PC-9 (cell line): ENCODE data around the gene OBSL1.

Experiments
- CTCF ChIP-seq: fragments of 200-600 bp; sonication (generic); conservative IDR thresholded peaks from 2 replicates; pipeline ENCODE4 v1.6.1; 2017; ENCODE audit warnings: mixed run types, antibody characterized with exemption, mild to moderate bottlenecking, moderate library complexity
- EZH2 ChIP-seq: fragments of 200-600 bp; sonication (generic); IDR thresholded peaks from 2 replicates; pipeline ENCODE4 v1.8.0; 2017; ENCODE audit warnings: antibody characterized with exemption, low read depth

DNA sequence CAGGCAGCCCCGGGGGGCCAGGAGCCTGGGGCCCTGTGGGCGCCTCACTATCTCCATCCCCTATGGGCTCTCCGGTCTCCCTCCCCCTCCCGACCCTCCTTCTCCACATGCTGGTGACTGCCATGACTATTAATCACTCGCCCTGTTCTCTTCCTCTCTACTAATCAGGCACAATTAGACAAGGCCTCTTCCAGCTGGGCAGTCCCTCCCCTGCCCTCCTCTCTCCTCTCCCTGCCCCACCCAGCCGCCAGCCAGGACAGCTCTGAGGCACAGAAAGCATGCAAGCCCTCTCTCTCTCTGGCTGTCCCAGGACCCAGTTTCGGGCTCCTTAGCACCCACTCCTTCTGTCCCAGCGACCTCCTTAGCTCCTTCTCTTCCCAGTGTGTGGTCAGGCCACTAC is 51.3 kb downstream of the OBSL1 start:
- TF ChIP-seq CTCF (no peak), EZH2 (no peak)
